Endodermal cell (in vitro differentiated cells): ENCODE measurements around the gene LCP2. TPM values are rescaled to one million over a fixed set of nuclear protein-coding genes. Genes with fewer than 3 reads are reported as not detected.
A peak's percentile ranks its signal among the peaks of the same experiment; 100 is the strongest.

Experiments used
- DNase-seq: peaks from one replicate; pipeline ENCODE4 v3.0.0-alpha.2; 2017
- H3K27ac ChIP-seq: 2 replicates; pipeline ENCODE4 v1.5.1; 2013; ENCODE audit warnings: mild to moderate bottlenecking, low read depth, low read length, moderate library complexity
- H3K27me3 ChIP-seq: 2 replicates; pipeline ENCODE4 v1.6.1; 2013; ENCODE audit warnings: mild to moderate bottlenecking, low read length, moderate library complexity; ENCODE audit not compliant: insufficient read depth, control insufficient read depth, poor library complexity, severe bottlenecking
- H3K36me3 ChIP-seq: 2 replicates; pipeline ENCODE4 v1.7.0; 2013; ENCODE audit warnings: mild to moderate bottlenecking, low read length, moderate library complexity; ENCODE audit not compliant: control insufficient read depth, insufficient read depth
- H3K4me1 ChIP-seq: one replicate; pipeline ENCODE4 v1.7.0; 2013; ENCODE audit warnings: low read length; ENCODE audit not compliant: control insufficient read depth, insufficient read depth
- H3K4me3 ChIP-seq: 2 replicates; pipeline ENCODE4 v1.5.1; 2013; ENCODE audit warnings: mild to moderate bottlenecking, low read length, moderate library complexity
- H3K9ac ChIP-seq: 2 replicates; pipeline ENCODE4 v1.6.1; 2013; ENCODE audit warnings: mild to moderate bottlenecking, low read length, moderate library complexity; ENCODE audit not compliant: poor library complexity, severe bottlenecking; ENCODE audit errors: extremely low read depth
- H3K9me3 ChIP-seq: 2 replicates; pipeline ENCODE4 v1.6.1; 2013; ENCODE audit warnings: mild to moderate bottlenecking, low read length, moderate library complexity; ENCODE audit not compliant: control insufficient read depth
- H3K27ac Mint-ChIP-seq: 2 replicates; pipeline ENCODE4 v1.8.0; 2020; ENCODE audit warnings: mixed read lengths
- H3K27me3 Mint-ChIP-seq: 2 replicates; pipeline ENCODE4 v1.8.0; 2021; ENCODE audit warnings: mild to moderate bottlenecking, mixed read lengths; ENCODE audit not compliant: insufficient read depth
- H3K36me3 Mint-ChIP-seq: 2 replicates; pipeline ENCODE4 v1.8.0; 2020; ENCODE audit warnings: low read depth, mixed read lengths
- H3K4me1 Mint-ChIP-seq: 2 replicates; pipeline ENCODE4 v1.8.0; 2020; ENCODE audit warnings: mixed read lengths
- H3K4me3 Mint-ChIP-seq: 2 replicates; pipeline ENCODE4 v1.8.0; 2020; ENCODE audit warnings: mild to moderate bottlenecking, moderate library complexity, mixed read lengths
- H3K9me3 Mint-ChIP-seq: 2 replicates; pipeline ENCODE4 v1.8.0; 2020; ENCODE audit warnings: mild to moderate bottlenecking, mixed read lengths
- WGBS, 2 experiments: methylation state at CpG; one replicate each; pipeline versions ENCODE4 v1.1.5 to v1.1.7; 2013; ENCODE audit warnings: missing lambda C conversion rate in 2 of 2, mixed read lengths in 1 of 2; ENCODE audit not compliant: insufficient coverage in 1 of 2, insufficient read length in 1 of 2; 5-methylcytosine and 5-hydroxymethylcytosine counted together
- total RNA-seq, 2 donors: library from RNA; stranded (reverse); fragmentation: NEBNext Ultra II Directional in 1 of 2; extraction: Animal tissue kit (Norgen Biotek cat#: 25700) in 1 of 2; gene quantifications; 2 replicates in 1 of 2; 3 replicates in 1 of 2; pipeline ENCODE4 v1.2.1, GENCODE V29; 2021
- TF ChIP-seq, protein P1 (sequence below): fragments of 200-600 bp; sonication (generic); conservative IDR thresholded peaks from 2 replicates; pipeline ENCODE4 v1.5.0; 2021; ENCODE audit warnings: antibody characterized with exemption, mild to moderate bottlenecking

The LCP2 gene
- total RNA-seq, 2 donors from 2014 or later: 0.11 TPM; not detected in 1

DNA sequence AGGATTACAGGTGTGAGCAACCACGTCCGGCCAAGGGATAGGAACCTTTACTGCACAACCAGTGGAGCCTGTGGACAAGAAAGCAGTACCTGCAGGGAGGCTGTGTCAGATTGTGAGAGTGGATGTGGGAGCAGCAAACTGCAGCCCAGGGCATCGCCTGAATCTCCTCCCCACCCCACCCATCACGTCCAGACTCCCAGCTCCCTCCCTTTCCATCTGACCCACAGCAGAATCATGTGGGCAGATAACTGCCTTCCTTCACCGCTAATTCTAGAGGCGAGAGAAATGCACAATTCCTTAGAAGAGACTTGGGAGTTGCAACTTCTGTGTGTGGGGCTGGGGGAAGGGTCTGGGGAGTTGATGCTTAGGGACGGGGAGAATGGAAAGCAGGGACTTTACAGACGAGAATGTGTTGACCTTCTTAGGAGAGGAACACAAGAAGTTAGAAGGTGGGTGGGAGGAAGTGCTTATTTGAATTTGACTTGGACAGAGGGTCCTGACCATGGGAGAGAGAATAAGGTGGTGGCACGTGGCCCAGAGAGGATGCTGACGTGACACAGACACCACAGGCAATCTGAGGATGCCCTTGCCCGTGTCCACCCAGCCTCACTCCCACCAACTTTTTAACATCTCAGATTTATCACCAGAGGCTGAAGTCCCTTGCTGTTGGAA lies 4.5 kb upstream of the LCP2 start:
- no peak overlapping the region for H3K4me3 ChIP-seq
- Mint-ChIP-seq H3K27me3 (peaks cover 9% of the 10 kb centered on the region), H3K9me3 (no peaks in the 10 kb centered on the region), H3K4me3 (no peak overlapping the region), H3K27ac (no peak overlapping the region), H3K4me1 (peaks cover 15% of the 10 kb centered on the region), H3K36me3 (no peaks in the 10 kb centered on the region)
- H3K4me1 ChIP-seq: peaks cover 3% of the 10 kb centered on the region
- peaks cover 10% of the 10 kb centered on the region for H3K27me3 ChIP-seq
- DNase-seq: no peak
- no peaks in the 10 kb centered on the region for H3K9me3 ChIP-seq
- H3K9ac ChIP-seq: no peak overlapping the region
- H3K27ac ChIP-seq: no peak overlapping the region
- TF ChIP-seq, protein P1, sequence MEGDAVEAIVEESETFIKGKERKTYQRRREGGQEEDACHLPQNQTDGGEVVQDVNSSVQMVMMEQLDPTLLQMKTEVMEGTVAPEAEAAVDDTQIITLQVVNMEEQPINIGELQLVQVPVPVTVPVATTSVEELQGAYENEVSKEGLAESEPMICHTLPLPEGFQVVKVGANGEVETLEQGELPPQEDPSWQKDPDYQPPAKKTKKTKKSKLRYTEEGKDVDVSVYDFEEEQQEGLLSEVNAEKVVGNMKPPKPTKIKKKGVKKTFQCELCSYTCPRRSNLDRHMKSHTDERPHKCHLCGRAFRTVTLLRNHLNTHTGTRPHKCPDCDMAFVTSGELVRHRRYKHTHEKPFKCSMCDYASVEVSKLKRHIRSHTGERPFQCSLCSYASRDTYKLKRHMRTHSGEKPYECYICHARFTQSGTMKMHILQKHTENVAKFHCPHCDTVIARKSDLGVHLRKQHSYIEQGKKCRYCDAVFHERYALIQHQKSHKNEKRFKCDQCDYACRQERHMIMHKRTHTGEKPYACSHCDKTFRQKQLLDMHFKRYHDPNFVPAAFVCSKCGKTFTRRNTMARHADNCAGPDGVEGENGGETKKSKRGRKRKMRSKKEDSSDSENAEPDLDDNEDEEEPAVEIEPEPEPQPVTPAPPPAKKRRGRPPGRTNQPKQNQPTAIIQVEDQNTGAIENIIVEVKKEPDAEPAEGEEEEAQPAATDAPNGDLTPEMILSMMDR: no peak
- no peaks in the 10 kb centered on the region for H3K36me3 ChIP-seq
- 89 to 93% methylated on average over 7 to 11 of the region's 11 CpGs for WGBS, 2 experiments

DNA sequence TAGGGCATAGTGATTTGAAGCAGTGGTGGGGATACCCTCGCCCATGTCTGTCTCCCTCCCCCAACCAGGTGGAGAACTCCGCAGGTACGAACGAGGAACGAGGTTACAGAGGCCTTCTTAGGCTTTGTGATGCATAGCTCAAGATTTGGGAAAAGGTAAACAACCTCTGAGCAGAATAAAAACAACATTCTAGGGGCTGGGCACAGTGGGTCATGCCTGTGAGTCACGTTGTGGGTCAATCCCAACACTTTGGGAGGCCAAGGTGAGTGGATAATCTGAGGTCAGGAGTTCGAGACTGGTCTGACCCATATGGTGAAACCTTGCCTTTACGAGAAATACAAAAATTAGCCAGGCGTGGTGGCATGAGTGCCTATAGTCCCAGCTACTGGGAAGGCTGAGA lies 3.6 kb upstream of the LCP2 start:
- peaks cover 10% of the 10 kb centered on the region for H3K4me1 Mint-ChIP-seq
- no peak overlapping the region for H3K4me3 Mint-ChIP-seq
- no peaks in the 10 kb centered on the region for H3K9me3 Mint-ChIP-seq
- no peak overlapping the region for H3K27ac ChIP-seq
- TF ChIP-seq, protein P1: no peak
- DNase-seq: no peak
- H3K27me3 Mint-ChIP-seq: peaks cover 13% of the 10 kb centered on the region
- H3K27me3 ChIP-seq: peaks cover 20% of the 10 kb centered on the region
- peak overlapping the region; percentile 58 for H3K27ac Mint-ChIP-seq
- no peak overlapping the region for H3K4me3 ChIP-seq
- no peaks in the 10 kb centered on the region for H3K36me3 ChIP-seq
- no peaks in the 10 kb centered on the region for H3K4me1 ChIP-seq
- H3K9ac ChIP-seq: no peak overlapping the region
- H3K36me3 Mint-ChIP-seq: no peaks in the 10 kb centered on the region
- 86 to 91% methylated on average over 9 of the region's 9 CpGs for WGBS, 2 experiments
- no peaks in the 10 kb centered on the region for H3K9me3 ChIP-seq

DNA sequence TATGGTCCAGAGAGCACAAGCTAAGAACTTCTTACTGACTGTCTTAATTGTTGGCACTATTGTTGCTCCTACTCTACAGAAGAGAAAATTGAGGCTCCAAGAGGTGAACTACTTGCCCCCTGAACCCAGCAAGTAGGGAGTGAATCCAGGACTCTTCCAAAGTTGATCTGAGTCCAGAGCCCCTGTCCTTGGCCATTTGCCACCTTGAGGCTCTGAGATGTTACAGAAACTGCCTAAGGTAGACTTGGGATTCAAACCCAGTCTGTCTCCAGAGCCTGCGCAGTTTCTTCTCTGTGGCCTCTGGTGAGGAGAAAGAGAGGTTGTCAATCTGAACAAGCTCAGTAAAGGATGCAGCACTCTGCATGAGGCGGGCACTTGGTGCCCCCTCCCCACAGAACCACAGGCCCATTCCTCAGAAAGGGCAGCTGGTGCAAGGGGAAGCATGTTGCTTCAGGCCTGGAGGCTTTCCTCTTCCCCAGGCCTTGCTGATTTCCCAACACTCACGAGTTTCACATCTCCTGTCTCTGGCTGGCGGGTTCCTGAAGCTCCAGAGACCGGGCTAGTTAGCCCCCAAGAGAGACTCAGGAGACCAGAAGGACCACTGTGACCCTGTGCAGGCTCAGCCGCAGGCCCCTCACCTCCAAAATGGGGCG lies 2.9 kb upstream of the LCP2 start:
- no peak for DNase-seq
- H3K27ac ChIP-seq: no peak overlapping the region
- H3K9me3 ChIP-seq: no peaks in the 10 kb centered on the region
- H3K27me3 ChIP-seq: peaks cover 26% of the 10 kb centered on the region
- Mint-ChIP-seq H3K27me3 (peaks cover 19% of the 10 kb centered on the region), H3K36me3 (no peaks in the 10 kb centered on the region), H3K4me3 (no peak overlapping the region), H3K4me1 (peaks cover 4% of the 10 kb centered on the region), H3K27ac (no peak overlapping the region), H3K9me3 (no peaks in the 10 kb centered on the region)
- H3K4me1 ChIP-seq: no peaks in the 10 kb centered on the region
- H3K9ac ChIP-seq: no peak overlapping the region
- H3K36me3 ChIP-seq: no peaks in the 10 kb centered on the region
- 85 to 90% methylated on average over 4 to 7 of the region's 7 CpGs for WGBS, 2 experiments
- TF ChIP-seq, protein P1: no peak
- no peak overlapping the region for H3K4me3 ChIP-seq
